Left ventricle myocardium inferior (tissue), 1 donor: ENCODE results near the gene PEX5L. TPM values are rescaled to one million over a fixed set of nuclear protein-coding genes. Genes with fewer than 3 reads are reported as not detected.
"Not testable (repeated sequence)": the region's sequence is repeated elsewhere in the genome, so short reads cannot be mapped to it uniquely, and the experiment has no call there.

ENCODE experiments used
- DNase-seq: peaks from one replicate; pipeline ENCODE4 v3.0.0-alpha.2; 2020
- H3K27ac ChIP-seq: fragments of 200-600 bp; replicated peaks from 2 replicates; pipeline ENCODE4 v1.8.0; 2021
- H3K27me3 ChIP-seq: fragments of 200-600 bp; 2 replicates; pipeline ENCODE4 v1.8.0; 2021; ENCODE audit warnings: low read depth
- H3K36me3 ChIP-seq: fragments of 200-600 bp; 2 replicates; pipeline ENCODE4 v1.8.0; 2021
- H3K4me1 ChIP-seq: fragments of 200-600 bp; 2 replicates; pipeline ENCODE4 v1.8.0; 2021
- H3K4me3 ChIP-seq: fragments of 200-600 bp; 2 replicates; pipeline ENCODE4 v1.8.0; 2021; ENCODE audit warnings: mild to moderate bottlenecking, moderate library complexity
- H3K9me3 ChIP-seq: fragments of 200-600 bp; replicated peaks from 2 replicates; pipeline ENCODE4 v1.8.0; 2021
- CTCF ChIP-seq: fragments of 200-600 bp; IDR thresholded peaks from 2 replicates; pipeline ENCODE4 v1.8.0; 2021; ENCODE audit warnings: antibody characterized with exemption, mild to moderate bottlenecking, borderline replicate concordance
- intact Hi-C: fragments of 100-400 bp; cut with micrococcal nuclease; formaldehyde crosslinking; loops from one replicate; pipeline ENCODE4 v1.11.0; 2022
- total RNA-seq: library from RNA; stranded (reverse); fragmentation: NEBNext Ultra II Directional; extraction: Animal tissue kit (Norgen Biotek cat#: 25700); gene quantifications from one replicate; pipeline ENCODE4 v1.2.1, GENCODE V29; 2021
- donor health status: DM: no; HTN: yes; CAD: no; lungs with severe emphysema.

PEX5L gene
- total RNA-seq, 1 donor from 2014 or later: 0.41 TPM

GRCh38 chr3:179801263-179801662 lies 235.5 kb downstream of the PEX5L start:
- Histone ChIP-seq H3K9me3 (no peaks in the 10 kb centered on the region), H3K4me3 (no peak overlapping the region), H3K27ac (no peak overlapping the region), H3K36me3 (no peaks in the 10 kb centered on the region), H3K4me1 (no peaks in the 10 kb centered on the region), H3K27me3 (no peaks in the 10 kb centered on the region)
- intact Hi-C loops: no loop called here
- TF ChIP-seq CTCF: no peak
- no peak for DNase-seq

GRCh38 chr3:179797192-179797591 lies 239.5 kb downstream of the PEX5L start:
- TF ChIP-seq CTCF: no peak
- H3K9me3 ChIP-seq: no peaks in the 10 kb centered on the region

GRCh38 chr3:179796421-179796820 lies 240.3 kb downstream of the PEX5L start:
- intact Hi-C loops: no loop called here

More at GRCh38 chr3:179797192-179797591, 239.5 kb downstream of the PEX5L start:
- no peak overlapping the region for H3K4me3 ChIP-seq
- intact Hi-C loops: no loop called here
- peaks cover 8% of the 10 kb centered on the region for H3K4me1 ChIP-seq
- H3K27me3 ChIP-seq: no peaks in the 10 kb centered on the region
- H3K27ac ChIP-seq: no peak overlapping the region
- no peaks in the 10 kb centered on the region for H3K36me3 ChIP-seq
- no peak for DNase-seq

GRCh38 chr3:179794355-179794754 lies 242.4 kb downstream of the PEX5L start:
- Histone ChIP-seq H3K27me3 (no peaks in the 10 kb centered on the region), H3K4me3 (no peak overlapping the region), H3K36me3 (peaks cover 7% of the 10 kb centered on the region), H3K27ac (no peak overlapping the region), H3K4me1 (peaks cover 10% of the 10 kb centered on the region), H3K9me3 (no peaks in the 10 kb centered on the region)
- no peak for TF ChIP-seq CTCF
- DNase-seq: no peak
- intact Hi-C loops: no loop called here

More at GRCh38 chr3:179796421-179796820, 240.3 kb downstream of the PEX5L start:
- no peak for TF ChIP-seq CTCF
- Histone ChIP-seq H3K36me3 (no peaks in the 10 kb centered on the region), H3K27ac (no peak overlapping the region), H3K9me3 (no peaks in the 10 kb centered on the region), H3K27me3 (no peaks in the 10 kb centered on the region), H3K4me3 (no peak overlapping the region), H3K4me1 (peaks cover 10% of the 10 kb centered on the region)
- DNase-seq: no peak

- Histone ChIP-seq H3K9me3 (no peaks in the 10 kb centered on the region), H3K4me1 (peaks cover 10% of the 10 kb centered on the region), H3K27me3 (no peaks in the 10 kb centered on the region), H3K4me3 (no peak overlapping the region), H3K36me3 (peaks cover 11% of the 10 kb centered on the region), H3K27ac (no peak overlapping the region)
- intact Hi-C loops: no loop called here
- TF ChIP-seq CTCF: no peak
- DNase-seq: no peak
Observed at GRCh38 chr3:179791793-179792192, 244.9 kb downstream of the PEX5L start.

GRCh38 chr3:179788996-179789395 lies 247.7 kb downstream of the PEX5L start:
- H3K27me3 ChIP-seq: no peaks in the 10 kb centered on the region
- H3K9me3 ChIP-seq: no peaks in the 10 kb centered on the region
- peaks cover 3% of the 10 kb centered on the region for H3K4me1 ChIP-seq
- TF ChIP-seq CTCF: no peak
- intact Hi-C loops: no loop called here
- H3K36me3 ChIP-seq: peaks cover 36% of the 10 kb centered on the region
- DNase-seq: no peak
- no peak overlapping the region for H3K27ac ChIP-seq
- no peak overlapping the region for H3K4me3 ChIP-seq

- H3K4me1 ChIP-seq, H3K4me3 ChIP-seq, H3K9me3 ChIP-seq, intact Hi-C loops, DNase-seq, H3K27ac ChIP-seq, H3K27me3 ChIP-seq: not testable (repeated sequence)
- peaks cover 87% of the 10 kb centered on the region for H3K36me3 ChIP-seq
Observed at GRCh38 chr3:179782841-179783240, 253.9 kb downstream of the PEX5L start.
